ENCODE results near the gene SCD5. TPM values are rescaled to one million over a fixed set of nuclear protein-coding genes. Genes with fewer than 3 reads are reported as not detected.

Gene SCD5
- total and polyA plus RNA-seq, 2 of the 8 experiments (the other 6 are each of a cell fraction or from before 2014, with no cell fraction given): 0.92 to 1.2 TPM

GRCh38 chr4:82753725-82754410, 44.7 kb downstream of the SCD5 start:
- no peaks in the 10 kb centered on the region for H3K79me1 ChIP-seq (ENCODE audit: low read depth, low read length)
- H2BK12ac ChIP-seq (ENCODE audit: low read depth, low read length): no peak overlapping the region
- H2BK15ac ChIP-seq (ENCODE audit: low read length): no peak overlapping the region
- no peak overlapping the region for H3K4me3 ChIP-seq (ENCODE audit: extremely low read depth in 1 of 4, insufficient read depth in 2 of 4, low read depth in 3 of 4, low read length in 4 of 4)
- H3K4me2 ChIP-seq (ENCODE audit: insufficient read depth in 1 of 2, low read depth in 2 of 2, low read length in 2 of 2): no peak overlapping the region
- ChIA-PET CTCF (ENCODE audit: partially characterized antibody) (interaction anchor here (0.5 to 1.0 kb wide), 4 partner anchors 11 to 1116 kb away, joined by 3 read pairs; no protein-coding TSS in a partner anchor), POLR2A (ENCODE audit: partially characterized antibody) (no interaction called here)
- no peak overlapping the region for H3K4ac ChIP-seq (replicated peaks; ENCODE audit: insufficient read length, low read depth, low read length)
- no peak for TF ChIP-seq HDAC2 (IDR thresholded peaks at IDR 0.05; ENCODE audit: borderline replicate concordance in 1 of 2, low read depth in 2 of 2, low read length in 2 of 2)
- TF ChIP-seq JUND (IDR thresholded peaks at IDR 0.05; ENCODE audit: low read length): no peak
- no peak for TF ChIP-seq BCL11A (IDR thresholded peaks at IDR 0.05; ENCODE audit: low read depth in 2 of 2, low read length in 2 of 2)
- no peak for TF ChIP-seq CBX8 (IDR thresholded peaks at IDR 0.05; ENCODE audit: borderline replicate concordance, low read depth, low read length)
- no peak for TF ChIP-seq RNF2 (IDR thresholded peaks at IDR 0.05; ENCODE audit: borderline replicate concordance, low read depth, low read length, missing control alignments, poor library complexity, severe bottlenecking)
- TF ChIP-seq CHD1 (IDR thresholded peaks at IDR 0.05; ENCODE audit: low read depth, low read length): no peak
- H2AFZ ChIP-seq (ENCODE audit: low read length): no peak overlapping the region
- H4K91ac ChIP-seq (replicated peaks; ENCODE audit: insufficient read length, low read length): no peak overlapping the region
- H3K4me1 ChIP-seq (replicated peaks in 1 of 4; ENCODE audit: control insufficient read depth in 3 of 4, insufficient read depth in 4 of 4, low read length in 3 of 4): peaks cover 0 to 4% (median 0%) of the 10 kb centered on the region in 4 experiments; a peak in 1 of 7 replicates
- H2BK20ac ChIP-seq (ENCODE audit: low read length): no peak overlapping the region
- no peak overlapping the region for H2AK5ac ChIP-seq (ENCODE audit: low read depth, low read length)
- no peaks in the 10 kb centered on the region for H3K9me3 ChIP-seq (ENCODE audit: insufficient read depth in 2 of 2, low read depth in 1 of 2, low read length in 1 of 2)
- H3K23me2 ChIP-seq (ENCODE audit: low read depth, low read length): no peaks in the 10 kb centered on the region; the same call in 1 of the 2 replicates
- no peak overlapping the region for H2BK5ac ChIP-seq (ENCODE audit: low read depth, low read length)
- no peak overlapping the region for H4K8ac ChIP-seq (ENCODE audit: extremely low read depth, insufficient read depth, low read length)
- H3K79me2 ChIP-seq (ENCODE audit: control insufficient read depth in 1 of 2, insufficient read depth in 2 of 2, low read length in 2 of 2): no peaks in the 10 kb centered on the region
- no peak for DNase-seq (ENCODE audit: low read depth in 1 of 2, low spot score in 2 of 2)
- FAIRE-seq: no peak
- no peak overlapping the region for H3K18ac ChIP-seq (ENCODE audit: extremely low read depth, low read length)
- H3K14ac ChIP-seq (ENCODE audit: insufficient read length): no peak overlapping the region
- H3K56ac ChIP-seq (replicated peaks; ENCODE audit: insufficient read length, low read depth, low read length): no peak overlapping the region
- H3K27me3 ChIP-seq (replicated peaks in 1 of 4; ENCODE audit: control insufficient read depth in 3 of 4, extremely low read depth in 1 of 4, insufficient read depth in 3 of 4, low read length in 3 of 4): peaks cover 0 to 2% (median 0%) of the 10 kb centered on the region in 4 experiments; a peak in 3 of 7 replicates
- H4K5ac ChIP-seq (ENCODE audit: insufficient read length, low read depth, low read length): no peak overlapping the region
- H3K23ac ChIP-seq (ENCODE audit: insufficient read length): no peak overlapping the region
- no peaks in the 10 kb centered on the region for H3K36me3 ChIP-seq (ENCODE audit: control insufficient read depth in 2 of 4, insufficient read depth in 4 of 4, low read length in 3 of 4)
- H4K20me1 ChIP-seq (replicated peaks in 1 of 2; ENCODE audit: control insufficient read depth in 1 of 2, insufficient read depth in 2 of 2, low read length in 2 of 2): no peaks in the 10 kb centered on the region
- 83% methylated on average over 8 of the region's 8 CpGs; no CpG with 5 or more reads in 1 of the 2 experiments for WGBS, 2 experiments (ENCODE audit: extremely low coverage in 1 of 2, insufficient coverage in 1 of 2, insufficient read length in 1 of 2, insufficient replicate concordance in 2 of 2, low coverage in 1 of 2, low lambda C conversion rate in 2 of 2, missing lambda C conversion rate in 1 of 2)
- no peak overlapping the region for H2BK120ac ChIP-seq (replicated peaks; ENCODE audit: low read depth, low read length)
- H3K9ac ChIP-seq (replicated peaks in 1 of 4; ENCODE audit: extremely low read depth in 1 of 4, low read depth in 3 of 4, low read length in 3 of 4): no peak overlapping the region
- no peak overlapping the region for H3K27ac ChIP-seq (ENCODE audit: low read depth, low read length)
